GM19452 (cell line): Measurements from ENCODE around the gene P2RX7.
"Not testable (repeated sequence)": the region's sequence is repeated elsewhere in the genome, so short reads cannot be mapped to it uniquely, and the experiment has no call there.

ENCODE experiments used
- ATAC-seq: cut with Tn5 transposase; IDR thresholded peaks from one replicate; pipeline ENCODE4 v1.9.1; 2021; ENCODE audit not compliant: unreplicated experiment

Gene P2RX7

DNA sequence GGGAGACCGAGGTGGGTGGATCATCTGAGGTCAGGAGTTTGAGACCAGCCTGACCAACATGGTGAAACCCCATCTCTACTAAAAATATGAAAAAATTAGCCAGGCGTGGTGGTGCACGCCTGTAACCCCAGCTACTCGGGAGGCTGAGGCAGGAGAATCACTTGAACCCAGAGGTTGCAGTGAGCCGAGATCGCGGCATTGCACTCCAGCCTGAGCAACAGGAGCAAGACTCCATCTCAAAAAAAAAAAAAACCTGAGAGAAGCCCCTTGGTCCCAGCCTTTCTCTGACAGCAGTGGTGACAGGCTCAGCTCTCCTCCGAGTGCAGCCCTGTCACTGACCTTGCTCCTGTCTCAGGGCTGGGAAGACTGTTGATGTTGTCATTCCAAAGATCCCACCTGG, 94.2 kb downstream of the P2RX7 start:
- ATAC-seq, result peak; percentile 18

DNA sequence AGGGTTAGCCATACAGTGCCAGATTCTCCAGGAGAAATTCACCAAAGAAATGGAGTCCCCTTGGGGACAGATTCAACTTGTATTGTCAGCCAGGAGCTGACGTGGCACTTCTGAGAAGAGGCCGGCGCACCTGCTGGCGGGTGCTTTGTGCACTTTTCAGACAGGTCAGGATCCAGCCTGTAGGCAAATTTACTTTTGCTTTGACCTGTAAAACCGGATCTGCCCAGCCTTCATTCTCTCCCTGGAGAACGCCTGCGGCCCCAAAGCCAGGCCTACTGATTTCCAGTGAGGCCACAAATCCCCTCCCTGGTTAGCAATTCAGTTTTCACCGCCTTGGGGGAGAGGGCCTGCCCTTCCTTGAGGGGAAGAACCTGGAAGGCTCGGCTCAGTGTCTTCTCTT, 94.6 kb downstream of the P2RX7 start:
- ATAC-seq, result peak; percentile 68

DNA sequence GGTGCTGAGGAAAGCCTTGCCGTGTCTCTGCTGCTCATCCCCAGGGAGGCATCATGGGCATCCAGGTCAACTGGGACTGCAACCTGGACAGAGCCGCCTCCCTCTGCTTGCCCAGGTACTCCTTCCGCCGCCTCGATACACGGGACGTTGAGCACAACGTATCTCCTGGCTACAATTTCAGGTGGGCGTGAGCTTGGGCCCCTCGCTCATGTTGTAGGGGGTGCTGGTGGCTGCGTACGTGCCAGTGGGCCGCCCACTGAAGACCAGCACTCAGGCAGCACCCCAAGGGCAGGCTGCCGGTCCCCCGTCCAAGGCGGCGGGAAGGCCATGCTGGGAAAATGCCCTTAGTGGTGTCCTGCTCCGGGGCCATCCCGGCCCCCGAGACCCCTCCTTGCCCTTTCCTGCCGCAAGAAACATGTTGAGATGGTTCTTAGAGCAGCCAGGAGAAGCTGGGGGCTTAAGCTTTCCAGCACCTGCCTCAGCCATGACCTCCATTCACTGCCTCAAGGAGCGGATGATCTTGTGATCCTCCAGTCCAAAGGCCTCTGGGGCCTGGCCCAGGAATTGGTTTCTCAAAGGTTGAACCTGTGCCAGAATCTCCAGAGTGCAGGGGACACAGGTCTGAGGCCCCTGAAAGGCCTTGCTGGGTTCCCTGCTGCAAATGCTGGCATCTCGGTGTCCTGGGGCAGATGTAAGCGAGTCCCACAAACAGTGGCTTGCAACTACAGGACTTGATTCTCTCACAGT, 96.4 kb downstream of the P2RX7 start:
- no peak for ATAC-seq

DNA sequence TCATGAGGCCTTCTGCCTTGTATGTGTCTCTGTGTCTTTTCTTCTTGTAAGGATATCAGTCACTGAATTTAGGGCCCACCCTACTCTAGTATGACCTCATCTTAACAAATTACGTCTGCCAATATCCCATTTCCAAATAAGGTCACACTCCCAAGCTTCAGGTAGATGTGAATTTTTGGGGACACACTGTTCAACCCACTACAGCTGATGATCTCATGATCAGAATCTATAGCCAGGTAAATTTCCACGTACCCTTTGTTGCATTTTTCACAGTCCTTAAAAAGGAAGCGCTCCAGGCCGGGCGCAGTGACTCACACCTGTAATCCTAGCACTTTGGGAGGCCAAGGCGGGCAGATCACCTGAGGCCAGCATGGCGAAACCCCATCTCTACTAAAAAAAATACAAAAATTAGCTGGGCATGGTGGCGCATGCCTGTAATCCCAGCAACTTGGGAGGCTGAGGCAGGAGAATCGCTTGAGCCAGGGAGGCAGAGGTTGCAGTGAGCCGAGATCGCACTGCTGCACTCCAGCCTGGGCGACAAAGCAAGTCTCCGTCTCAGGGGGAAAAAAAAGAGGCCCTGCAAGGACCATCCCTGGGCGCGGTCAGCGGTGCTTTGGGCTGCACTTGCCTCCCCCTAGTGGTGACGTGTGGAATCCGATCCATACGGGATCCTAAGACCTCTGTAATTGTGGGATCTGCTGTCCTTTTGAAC, 97.3 kb downstream of the P2RX7 start:
- ATAC-seq, result not testable (repeated sequence)

DNA sequence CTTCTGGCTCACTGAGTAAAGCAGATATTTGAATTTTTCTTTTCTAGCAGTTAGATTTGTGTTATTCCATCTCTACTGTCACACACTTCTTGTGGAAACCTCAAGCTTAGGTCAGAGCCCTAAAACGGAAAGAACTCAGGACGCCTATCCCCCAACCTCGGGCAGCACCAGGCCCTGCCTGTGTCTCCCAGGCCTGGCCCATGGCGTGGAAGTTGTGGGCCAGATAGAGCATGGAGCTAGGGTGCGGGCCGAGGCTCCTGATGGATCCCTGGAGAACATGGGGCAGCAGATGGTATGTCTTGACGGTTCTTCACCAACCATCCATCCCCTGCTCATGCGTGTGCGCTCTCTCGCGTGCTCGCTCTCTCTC, 97.8 kb downstream of the P2RX7 start:
- ATAC-seq, result no peak

DNA sequence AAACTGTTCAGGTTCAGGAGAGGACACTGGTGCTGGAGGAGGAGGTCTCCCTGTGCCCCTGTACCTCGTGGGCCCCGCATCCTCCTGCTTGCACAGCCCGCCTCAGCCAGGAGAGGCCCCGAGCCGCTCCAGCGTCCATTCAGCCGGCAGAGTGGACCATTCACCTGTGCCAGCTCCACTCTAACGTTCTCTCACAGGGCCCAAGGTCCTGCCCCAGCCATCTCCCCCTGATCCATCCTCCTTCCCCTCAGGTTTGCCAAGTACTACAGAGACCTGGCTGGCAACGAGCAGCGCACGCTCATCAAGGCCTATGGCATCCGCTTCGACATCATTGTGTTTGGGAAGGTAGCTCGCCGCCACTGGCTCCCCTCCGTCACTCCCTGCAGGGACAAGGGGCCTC, 99.5 kb downstream of the P2RX7 start:
- no peak for ATAC-seq

DNA sequence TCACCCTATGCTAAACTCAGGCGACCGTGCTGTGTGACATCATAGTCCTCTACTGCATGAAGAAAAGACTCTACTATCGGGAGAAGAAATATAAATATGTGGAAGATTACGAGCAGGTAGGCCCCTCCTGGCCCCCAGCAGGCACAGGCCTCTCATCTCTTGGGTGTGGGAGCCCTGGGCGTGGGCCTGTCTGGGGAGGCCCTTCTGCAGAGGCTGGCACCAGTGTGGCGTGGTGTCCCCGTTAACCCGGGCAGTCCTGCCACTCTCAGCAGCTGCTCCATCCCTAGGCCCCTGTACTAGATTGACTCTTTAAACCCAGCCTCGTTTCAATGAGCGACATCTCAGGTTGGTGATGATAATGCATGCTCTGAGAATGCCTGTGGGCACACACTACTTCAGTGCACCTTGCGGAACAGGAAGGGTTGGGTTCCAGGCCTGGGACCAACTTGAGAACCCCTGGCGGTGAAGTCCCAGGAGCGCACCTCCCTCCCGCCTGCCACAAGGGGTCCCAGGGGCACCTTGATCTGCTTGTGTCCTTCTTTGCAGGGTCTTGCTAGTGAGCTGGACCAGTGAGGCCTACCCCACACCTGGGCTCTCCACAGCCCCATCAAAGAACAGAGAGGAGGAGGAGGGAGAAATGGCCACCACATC, 100.4 kb downstream of the P2RX7 start:
- no peak for ATAC-seq

DNA sequence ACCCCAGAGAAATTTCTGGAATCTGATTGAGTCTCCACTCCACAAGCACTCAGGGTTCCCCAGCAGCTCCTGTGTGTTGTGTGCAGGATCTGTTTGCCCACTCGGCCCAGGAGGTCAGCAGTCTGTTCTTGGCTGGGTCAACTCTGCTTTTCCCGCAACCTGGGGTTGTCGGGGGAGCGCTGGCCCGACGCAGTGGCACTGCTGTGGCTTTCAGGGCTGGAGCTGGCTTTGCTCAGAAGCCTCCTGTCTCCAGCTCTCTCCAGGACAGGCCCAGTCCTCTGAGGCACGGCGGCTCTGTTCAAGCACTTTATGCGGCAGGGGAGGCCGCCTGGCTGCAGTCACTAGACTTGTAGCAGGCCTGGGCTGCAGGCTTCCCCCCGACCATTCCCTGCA, 100.9 kb downstream of the P2RX7 start:
- no peak for ATAC-seq

DNA sequence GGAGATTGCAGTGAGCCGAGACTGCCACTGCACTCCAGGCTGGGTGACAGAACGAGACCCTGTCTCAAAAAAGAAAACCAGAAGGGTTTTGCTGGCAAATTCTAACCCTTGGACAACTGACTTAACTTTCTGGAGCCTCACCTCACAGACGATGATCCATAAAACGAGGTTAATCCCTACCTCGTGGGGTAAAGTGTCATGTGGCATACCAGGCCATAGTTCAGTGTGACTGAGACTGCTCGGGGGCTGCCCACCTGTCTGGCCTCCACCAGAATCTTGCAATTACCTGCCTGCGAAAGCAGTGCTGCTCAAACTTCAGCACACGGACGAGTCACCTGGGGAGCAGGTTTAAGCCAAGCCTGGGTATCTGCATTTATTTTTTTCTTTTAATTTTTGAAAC, 104.1 kb downstream of the P2RX7 start:
- no peak for ATAC-seq

DNA sequence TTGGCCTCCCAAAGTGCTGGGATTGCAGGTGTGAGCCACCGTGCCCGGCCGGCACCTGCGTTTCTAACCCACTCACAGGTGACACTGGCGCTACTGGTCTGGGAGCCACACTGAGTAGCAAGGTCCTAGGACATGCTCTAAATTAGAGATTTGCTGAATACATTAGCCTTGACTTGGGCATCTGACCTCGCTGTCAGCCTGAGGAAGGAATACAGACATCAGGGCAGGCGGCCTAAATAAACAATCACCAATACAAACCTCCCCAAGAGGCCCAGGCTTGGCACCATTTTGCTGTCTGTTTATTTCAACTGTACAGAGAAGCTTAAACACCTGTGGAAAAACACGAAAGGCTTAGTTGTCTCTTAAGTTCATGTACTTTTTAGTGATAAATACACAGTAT, 104.7 kb downstream of the P2RX7 start:
- no peak for ATAC-seq
